Gastrocnemius medialis (tissue), 4 donors: ENCODE measurements around the gene MAN1B1.

ENCODE experiments used
- CTCF ChIP-seq, 5 experiments: fragments of 450-650 bp in 3 of 5; fragments of 200-600 bp in 2 of 5; sonication (generic) in 2 of 5; IDR thresholded peaks in 4 of 5; conservative IDR thresholded peaks in 1 of 5; 1 replicate in 4 of 5; 2 replicates in 1 of 5; pipeline ENCODE4 v1.5.1; 2016 to 2019; ENCODE audit warnings: antibody characterized with exemption in 5 of 5, mild to moderate bottlenecking in 3 of 5, moderate library complexity in 3 of 5
- POLR2A ChIP-seq, 2 donors: fragments of 450-650 bp; IDR thresholded peaks; one replicate each; pipeline ENCODE4 v1.6.1; 2017; ENCODE audit warnings: antibody characterized with exemption in 2 of 2, mild to moderate bottlenecking in 2 of 2, moderate library complexity in 2 of 2

- TF ChIP-seq CTCF (IDR thresholded peaks at IDR 0.05 in 4 of 5, conservative IDR thresholded peaks at IDR 0.05 in 1 of 5) (no peak), POLR2A (IDR thresholded peaks at IDR 0.05) (no peak)
These were observed 47.9 kb upstream of the MAN1B1 start for GRCh38 chr9:137038916-137039315.
